ES-I3 (cell line): Measurements from ENCODE around the gene PRIM1.
"Not testable (repeated sequence)": the region's sequence is repeated elsewhere in the genome, so short reads cannot be mapped to it uniquely, and the experiment has no call there.

Source experiments
- H3K36me3 ChIP-seq: 2 replicates; pipeline ENCODE4 v1.6.1; 2013; ENCODE audit warnings: mild to moderate bottlenecking, low read length, control low read depth, moderate library complexity; ENCODE audit not compliant: insufficient read depth
- H3K4me1 ChIP-seq: 2 replicates; pipeline ENCODE4 v1.6.1; 2013; ENCODE audit warnings: mild to moderate bottlenecking, control low read depth, low read length; ENCODE audit not compliant: insufficient read depth
- H3K9ac ChIP-seq: 2 replicates; pipeline ENCODE4 v1.6.1; 2013; ENCODE audit warnings: low read depth, mild to moderate bottlenecking, low read length, moderate library complexity
- H3K9me3 ChIP-seq: 2 replicates; pipeline ENCODE4 v1.6.1; 2013; ENCODE audit warnings: mild to moderate bottlenecking, low read length, moderate library complexity; ENCODE audit not compliant: control insufficient read depth, insufficient read depth

PRIM1 gene

DNA sequence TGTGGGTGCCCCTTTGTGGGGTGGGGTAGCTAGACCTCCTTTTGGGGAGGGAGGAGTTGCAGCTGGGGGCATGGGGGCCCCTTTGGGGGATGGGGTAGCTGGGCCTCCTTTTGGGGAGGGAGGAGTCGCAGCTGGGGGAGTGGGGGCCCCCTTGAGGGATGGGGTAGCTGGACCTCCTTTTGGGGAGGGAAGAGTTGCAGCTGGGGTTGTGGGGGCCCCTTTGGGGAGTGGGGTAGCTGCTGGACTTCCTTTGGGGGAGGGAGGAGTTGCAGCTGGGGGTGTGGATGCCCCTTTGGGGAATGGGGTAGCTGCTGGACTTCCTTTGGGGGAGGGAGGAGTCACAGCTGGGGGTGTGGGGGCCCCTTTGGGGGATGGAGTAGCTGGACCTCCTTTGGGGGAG is 34.0 kb downstream of the PRIM1 start:
- Histone ChIP-seq H3K4me1 (peaks cover 39% of the 10 kb centered on the region), H3K9me3 (no peaks in the 10 kb centered on the region), H3K36me3 (peaks cover 60% of the 10 kb centered on the region), H3K9ac (no peak overlapping the region)

DNA sequence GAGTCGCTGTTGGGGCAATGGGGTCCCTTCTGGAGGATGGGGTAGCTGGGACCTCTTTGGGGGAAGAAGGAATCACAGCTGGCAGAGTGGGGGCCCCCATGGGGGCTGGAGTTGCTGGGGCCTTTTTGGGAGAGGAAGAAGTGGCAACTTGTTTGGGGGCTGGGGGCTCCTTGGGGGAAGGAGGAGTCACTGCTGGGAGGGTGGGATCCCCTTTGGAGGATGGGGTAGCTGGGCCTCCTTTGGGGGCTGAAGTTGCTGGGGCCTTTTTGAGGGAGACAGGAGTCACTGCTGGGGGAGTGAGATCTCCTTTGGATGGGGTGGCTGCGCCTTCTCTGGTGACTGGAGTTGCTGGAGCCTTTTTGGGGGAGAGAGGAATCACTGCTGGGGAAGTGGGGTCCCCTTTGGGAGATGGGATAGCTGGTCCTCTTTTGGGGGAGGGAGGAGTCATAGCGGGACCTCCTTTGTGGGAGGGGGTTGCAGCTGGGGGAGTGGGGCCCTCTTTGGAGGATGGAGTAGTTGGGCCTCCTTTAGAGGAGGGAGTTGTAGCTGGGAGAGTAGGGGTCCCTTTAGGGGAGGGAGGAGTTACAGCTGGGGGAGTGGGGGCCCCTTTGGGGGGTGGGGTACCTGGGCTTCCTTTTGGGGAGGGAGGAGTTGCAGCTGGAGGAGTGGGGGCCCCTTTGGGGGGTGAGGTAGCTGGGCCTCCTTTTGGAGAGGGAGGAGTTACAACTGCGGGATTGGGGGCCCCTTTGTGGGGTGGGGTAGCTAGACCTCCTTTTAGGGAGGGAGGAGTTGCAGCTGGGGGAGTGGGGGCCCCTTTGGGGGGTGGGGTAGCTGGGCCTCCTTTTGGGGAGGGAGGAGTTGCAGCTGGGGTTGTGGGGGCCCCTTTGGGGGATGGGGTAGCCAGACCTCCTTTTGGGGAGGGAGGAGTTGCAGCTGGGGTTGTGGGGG is 34.9 kb downstream of the PRIM1 start:
- Histone ChIP-seq H3K9me3 (no peaks in the 10 kb centered on the region), H3K4me1 (peaks cover 29% of the 10 kb centered on the region), H3K9ac (no peak overlapping the region), H3K36me3 (peaks cover 61% of the 10 kb centered on the region)

DNA sequence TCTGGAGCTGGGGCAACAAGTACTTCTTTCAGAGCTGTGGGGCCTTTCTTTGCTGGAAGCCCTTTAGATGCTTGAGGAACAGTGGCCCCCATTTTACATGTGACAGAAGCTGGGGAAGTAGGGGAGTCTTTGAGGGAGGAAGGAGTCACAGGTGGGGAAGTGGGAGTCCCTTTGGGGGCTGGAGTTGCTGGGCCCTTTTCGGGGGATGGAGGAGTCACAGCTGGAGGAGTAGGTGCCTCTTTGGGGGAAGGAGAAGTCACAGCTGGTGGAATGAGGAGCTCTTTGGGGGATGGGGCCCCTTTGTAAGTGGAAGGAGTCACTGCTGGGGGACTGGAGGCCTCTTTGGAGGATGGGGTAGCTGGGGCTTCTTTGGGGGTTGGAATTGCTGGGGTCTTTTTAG is 35.7 kb downstream of the PRIM1 start:
- peaks cover 22% of the 10 kb centered on the region for H3K4me1 ChIP-seq
- H3K36me3 ChIP-seq: peaks cover 54% of the 10 kb centered on the region
- H3K9me3 ChIP-seq: no peaks in the 10 kb centered on the region
- no peak overlapping the region for H3K9ac ChIP-seq

DNA sequence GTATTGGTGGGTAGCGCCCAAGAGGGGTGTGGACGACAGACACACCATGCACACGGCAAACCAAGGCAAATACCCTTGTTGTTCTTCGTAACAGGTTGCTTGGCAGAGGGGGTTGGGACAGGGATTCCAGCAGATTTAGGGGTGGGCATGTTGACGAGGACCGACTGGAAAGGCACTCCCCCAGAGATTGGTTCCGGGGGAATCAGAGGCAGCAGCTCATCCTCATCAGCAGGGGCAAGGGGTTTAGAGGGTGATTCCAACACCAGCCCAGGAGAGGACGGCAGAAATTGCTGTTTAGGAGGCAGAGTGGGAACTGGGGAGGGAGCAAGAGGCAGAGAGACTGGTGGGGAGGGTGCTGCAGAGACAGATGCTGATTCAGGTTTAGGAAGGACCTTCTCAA is 36.3 kb downstream of the PRIM1 start:
- Histone ChIP-seq H3K9me3 (no peaks in the 10 kb centered on the region), H3K9ac (no peak overlapping the region), H3K4me1 (peaks cover 15% of the 10 kb centered on the region), H3K36me3 (peaks cover 51% of the 10 kb centered on the region)

DNA sequence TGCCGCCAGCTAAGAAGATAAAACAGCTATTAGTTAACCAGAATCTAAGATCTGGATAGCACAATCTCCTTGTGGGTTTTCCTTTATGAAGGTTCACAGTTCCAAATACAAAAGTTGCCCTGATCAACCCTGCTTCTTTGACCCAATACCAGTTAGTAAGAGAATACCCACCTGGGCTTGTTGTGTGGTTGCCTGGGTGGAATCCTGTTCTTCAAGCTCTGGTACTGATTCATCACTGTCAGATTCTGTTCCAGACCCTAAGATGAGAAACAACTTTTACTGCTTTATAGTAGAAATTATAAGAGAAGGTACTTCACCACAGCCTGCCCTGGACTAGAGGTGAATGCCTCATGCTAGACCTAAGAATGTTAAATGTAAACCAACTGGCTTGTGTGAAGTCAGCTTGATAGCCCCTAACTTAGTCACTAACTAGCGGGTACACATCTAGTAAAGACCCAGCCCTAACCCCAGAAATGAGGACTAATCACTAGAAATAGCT is 37.6 kb downstream of the PRIM1 start:
- Histone ChIP-seq H3K4me1 (peaks cover 5% of the 10 kb centered on the region; the same call in 1 of the 2 replicates), H3K9ac (no peak overlapping the region), H3K9me3 (no peaks in the 10 kb centered on the region), H3K36me3 (peaks cover 43% of the 10 kb centered on the region)

DNA sequence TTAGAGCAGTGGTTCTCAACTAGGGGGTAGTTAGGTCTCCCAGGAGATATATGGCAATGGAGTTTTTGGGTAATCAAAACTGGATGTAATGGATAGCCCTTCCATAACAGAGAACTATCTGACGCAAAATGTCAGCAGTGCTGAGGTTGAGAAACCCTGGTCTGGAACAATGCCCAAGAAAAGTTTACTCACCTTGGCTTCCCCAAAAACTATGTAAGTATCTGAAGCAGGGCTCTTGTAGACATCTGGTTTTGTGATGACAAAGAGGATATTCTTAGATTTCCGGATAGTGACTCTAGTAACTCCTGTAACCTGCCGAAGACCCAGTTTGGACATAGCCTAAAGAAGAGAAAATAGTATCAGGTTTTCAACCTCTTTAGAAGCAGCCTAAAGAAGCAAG is 38.8 kb downstream of the PRIM1 start:
- H3K4me1 ChIP-seq: no peaks in the 10 kb centered on the region
- H3K36me3 ChIP-seq: peaks cover 37% of the 10 kb centered on the region
- no peaks in the 10 kb centered on the region for H3K9me3 ChIP-seq
- H3K9ac ChIP-seq: no peak overlapping the region

DNA sequence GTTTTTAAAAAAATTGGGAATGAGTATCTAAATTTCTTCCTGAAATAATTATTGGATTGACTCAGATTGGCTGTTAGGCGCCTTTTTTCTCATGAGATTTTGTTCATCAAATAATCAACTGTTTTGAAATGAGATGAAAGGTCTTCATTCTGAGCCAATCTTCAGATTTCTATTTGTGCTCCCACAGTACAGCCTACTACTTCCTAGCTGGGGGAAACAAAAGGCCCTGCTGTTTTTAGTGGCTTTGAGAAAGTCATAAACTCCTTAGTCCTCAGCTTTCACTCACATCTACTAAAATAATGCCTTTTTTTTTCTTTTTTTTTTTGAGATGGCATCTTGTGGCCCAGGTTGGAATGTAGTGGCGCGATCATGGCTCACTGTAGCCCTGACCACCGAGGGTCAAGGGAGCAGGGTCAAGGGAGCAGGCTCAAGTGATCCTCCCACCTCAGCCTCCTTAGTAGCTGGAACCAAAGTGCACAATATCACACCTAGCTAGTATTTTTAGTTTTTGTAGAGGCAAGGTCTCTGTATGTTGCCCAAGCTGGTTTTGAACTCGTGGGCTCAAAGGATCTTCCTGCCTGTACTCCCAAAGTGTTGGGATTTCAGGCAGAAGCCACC is 42.3 kb downstream of the PRIM1 start:
- Histone ChIP-seq H3K9ac (no peak overlapping the region), H3K9me3 (no peaks in the 10 kb centered on the region), H3K4me1 (no peaks in the 10 kb centered on the region), H3K36me3 (peaks cover 25% of the 10 kb centered on the region)

DNA sequence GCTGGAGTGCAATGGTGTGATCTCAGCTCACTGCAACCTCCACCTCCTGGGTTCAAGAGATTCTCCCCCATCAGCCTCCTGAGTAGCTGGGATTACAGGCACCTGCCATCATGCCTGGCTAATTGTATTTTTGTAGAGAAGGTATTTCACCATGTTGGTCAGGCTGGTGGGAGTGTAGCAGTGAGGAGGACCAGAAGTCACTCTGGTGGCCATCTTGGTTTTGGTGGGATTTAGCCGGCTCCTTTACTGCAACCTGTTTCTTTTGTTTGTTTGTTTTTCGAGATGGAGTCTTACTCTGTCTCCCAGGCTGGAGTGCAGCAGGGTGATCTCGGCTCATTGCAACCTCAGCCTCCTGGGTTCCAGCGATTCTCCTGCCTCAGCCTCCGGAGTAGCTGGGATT is 47.6 kb downstream of the PRIM1 start:
- H3K9me3 ChIP-seq, H3K36me3 ChIP-seq, H3K9ac ChIP-seq, H3K4me1 ChIP-seq: not testable (repeated sequence)

DNA sequence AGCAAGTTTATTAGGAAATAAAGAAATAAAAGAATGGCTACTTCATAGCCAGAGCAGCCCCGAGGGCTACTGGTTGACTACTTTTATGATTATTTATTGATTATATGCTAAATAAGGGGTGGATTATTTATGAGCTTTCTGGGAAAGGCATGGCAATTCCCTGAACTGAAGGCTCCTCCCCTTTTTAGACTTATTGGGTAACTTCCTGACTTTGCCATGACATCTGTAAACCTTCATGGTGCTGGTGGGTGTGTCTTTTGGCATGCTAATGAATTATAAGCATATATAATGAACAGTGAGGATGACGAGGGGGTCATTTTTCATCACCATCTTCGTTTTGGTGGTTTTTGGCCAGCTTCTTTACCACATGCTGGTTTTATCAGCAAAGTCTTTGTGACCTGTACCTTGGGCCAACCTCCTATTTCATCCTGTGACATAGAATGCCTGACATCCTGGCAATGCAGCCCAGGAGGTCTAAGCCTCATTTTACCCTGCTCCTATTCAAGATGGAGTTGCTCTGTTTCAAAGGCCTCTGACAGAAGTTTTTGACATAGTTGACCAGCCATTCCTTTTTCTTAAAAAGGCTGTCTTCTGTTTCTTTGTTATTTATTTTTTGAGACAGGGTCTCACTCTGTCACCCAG is 53.0 kb downstream of the PRIM1 start:
- Histone ChIP-seq H3K36me3 (no peaks in the 10 kb centered on the region), H3K9ac (no peak overlapping the region), H3K4me1 (peaks cover 7% of the 10 kb centered on the region; the same call in 1 of the 2 replicates), H3K9me3 (no peaks in the 10 kb centered on the region)

DNA sequence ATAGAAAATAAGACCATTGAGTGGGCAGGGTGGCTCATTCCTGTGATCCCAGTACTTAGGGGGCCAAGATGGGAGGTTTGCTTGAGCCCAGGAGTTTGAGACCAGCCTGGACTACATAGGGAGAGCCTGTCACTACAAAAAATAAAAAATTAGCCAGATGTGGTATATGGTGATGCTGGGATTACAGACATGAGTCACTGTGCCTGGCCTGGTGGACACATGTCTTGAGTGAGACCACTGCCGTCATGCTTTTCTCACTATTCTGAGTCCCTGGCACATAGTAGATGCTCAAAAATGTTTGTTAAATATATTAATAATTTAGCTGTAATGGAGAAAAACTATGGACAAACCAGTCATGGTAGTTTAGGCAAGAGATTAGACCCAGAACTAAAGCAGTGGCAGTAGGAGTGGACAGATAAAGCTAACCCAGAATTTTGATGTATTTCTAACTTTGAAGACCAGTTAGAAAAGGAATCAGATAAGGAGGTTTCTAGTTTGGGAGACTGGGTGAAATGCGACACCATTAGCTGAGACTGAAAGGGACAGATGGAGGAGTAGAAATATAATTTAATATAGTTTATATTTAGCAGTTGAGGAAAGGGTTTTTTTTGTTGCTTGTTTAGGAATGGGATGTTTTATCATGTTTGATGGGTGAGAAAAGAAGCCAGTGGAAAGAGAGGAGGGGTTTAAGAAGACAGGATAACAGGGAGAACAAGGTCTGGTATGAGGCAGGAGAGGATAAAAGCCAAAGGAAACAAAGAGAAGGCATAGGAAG is 56.6 kb downstream of the PRIM1 start:
- Histone ChIP-seq H3K36me3 (no peaks in the 10 kb centered on the region), H3K4me1 (peaks cover 7% of the 10 kb centered on the region; the same call in 1 of the 2 replicates), H3K9me3 (no peaks in the 10 kb centered on the region), H3K9ac (no peak overlapping the region)

DNA sequence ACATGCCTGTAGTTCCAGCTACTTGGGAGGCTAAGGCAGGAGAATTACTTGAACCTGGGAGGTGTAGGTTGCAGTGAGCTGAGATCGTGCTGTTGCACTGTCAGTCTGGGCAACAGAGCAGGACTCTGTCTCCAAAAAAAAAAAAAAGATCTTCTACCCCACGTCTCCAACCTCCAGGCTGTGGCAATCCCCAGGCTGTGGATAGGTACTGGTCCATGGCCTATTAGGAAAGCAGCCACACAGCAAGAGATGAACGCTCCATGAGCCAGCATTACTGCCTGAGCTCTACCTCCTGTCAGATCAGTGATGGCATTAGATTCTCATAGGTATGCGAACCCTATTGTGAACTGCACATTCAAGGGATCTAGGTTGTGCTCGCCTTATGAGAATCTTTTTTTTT is 58.0 kb downstream of the PRIM1 start:
- Histone ChIP-seq H3K4me1 (peaks cover 7% of the 10 kb centered on the region; the same call in 1 of the 2 replicates), H3K9ac (no peak overlapping the region), H3K36me3 (no peaks in the 10 kb centered on the region), H3K9me3 (no peaks in the 10 kb centered on the region)

DNA sequence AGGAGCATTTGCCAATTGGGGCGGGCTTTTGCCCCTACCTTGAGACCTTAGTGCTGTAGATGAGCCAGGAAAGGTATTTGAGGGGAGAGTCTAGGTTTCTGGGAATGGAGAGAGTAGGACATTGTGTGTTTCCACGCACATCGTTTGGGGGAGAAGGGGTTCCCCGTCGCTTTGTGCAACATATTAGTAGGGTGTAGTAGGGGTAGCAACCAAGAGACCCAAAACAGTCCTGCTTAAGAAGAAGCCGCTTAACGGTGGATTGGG is 63.3 kb downstream of the PRIM1 start:
- H3K9ac ChIP-seq: peak overlapping the region; percentile 89
- no peaks in the 10 kb centered on the region for H3K36me3 ChIP-seq
- H3K9me3 ChIP-seq: no peaks in the 10 kb centered on the region

DNA sequence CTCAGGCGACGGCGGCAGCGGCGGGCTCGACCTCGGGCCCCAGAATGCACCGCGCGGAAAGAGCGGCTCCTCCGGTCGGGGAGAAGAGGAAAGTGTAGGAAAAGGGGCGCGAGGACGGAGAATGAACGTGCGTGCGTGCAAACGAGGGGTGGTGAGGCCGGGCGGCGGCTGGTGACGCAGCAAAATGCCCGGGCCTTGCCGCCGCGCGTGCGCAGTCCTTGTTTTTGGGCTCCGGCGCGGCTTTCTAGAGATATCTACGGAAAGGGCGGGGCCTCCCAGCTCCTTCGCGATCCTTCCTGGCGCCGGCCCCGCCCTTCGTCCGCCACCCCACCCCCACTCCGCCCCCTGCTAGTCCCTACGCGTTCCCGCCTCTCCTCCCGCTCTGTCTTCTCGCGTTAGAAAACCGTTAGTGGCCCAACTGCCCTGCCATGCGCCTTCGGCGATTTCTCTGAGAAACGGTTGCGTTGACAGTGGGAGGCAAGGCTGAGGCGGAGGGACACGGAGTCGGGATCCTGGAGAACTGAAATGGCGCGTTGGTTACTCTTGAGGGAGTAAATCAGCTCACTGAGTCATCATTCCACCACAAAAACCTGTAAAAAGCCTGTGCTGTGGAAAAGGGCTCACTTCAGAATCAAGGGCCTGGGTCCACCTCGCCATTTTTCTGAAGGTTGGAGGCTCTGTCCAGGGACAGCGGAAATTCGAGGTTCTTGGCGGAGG is 63.8 kb downstream of the PRIM1 start, which contains the start of gene PTGES3:
Gene PTGES3, minus strand, starts transcription at position 156 of the 717 bp plus-strand sequence. CDS start 285 bp downstream, outside the sequence.
- H3K9me3 ChIP-seq: no peaks in the 10 kb centered on the region
- 0 out of 2 replicates have a peak, but pooled peaks cover 7% of the 10 kb centered on the region for H3K4me1 ChIP-seq
- no peaks in the 10 kb centered on the region for H3K36me3 ChIP-seq
- peak within 1 kb of the TSS; percentile 99 for H3K9ac ChIP-seq

More for the DNA sequence above, 63.3 kb downstream of the PRIM1 start:
- H3K4me1 ChIP-seq: 0 out of 2 replicates have a peak, but pooled peaks cover 7% of the 10 kb centered on the region
